ENCODE results near the gene NEU2.

The NEU2 gene

GRCh38 chr2:233023761-233024410, 8.6 kb upstream of the NEU2 start:
- no peak for DNase-seq (ENCODE audit: low read depth)
- H3K4me3 ChIP-seq (ENCODE audit: low read length) = no peak overlapping the region
- TF ChIP-seq CTCF (conservative IDR thresholded peaks at IDR 0.05; ENCODE audit: low read depth, low read length) = no peak

- no peak for TF ChIP-seq CTCF (conservative IDR thresholded peaks at IDR 0.05; ENCODE audit: low read depth, low read length)
- no peak overlapping the region for H3K4me3 ChIP-seq (ENCODE audit: low read length)
- no peak for DNase-seq (ENCODE audit: low read depth)
Observed at GRCh38 chr2:233025706-233026105, 6.8 kb upstream of the NEU2 start.

- DNase-seq (ENCODE audit: low read depth) = no peak
- no peak for TF ChIP-seq CTCF (conservative IDR thresholded peaks at IDR 0.05; ENCODE audit: low read depth, low read length)
- H3K4me3 ChIP-seq (ENCODE audit: low read length) = no peak overlapping the region
Observed at GRCh38 chr2:233026198-233026813, 6.2 kb upstream of the NEU2 start.

GRCh38 chr2:233029321-233029720, 3.2 kb upstream of the NEU2 start:
- no peak for TF ChIP-seq CTCF (conservative IDR thresholded peaks at IDR 0.05; ENCODE audit: low read depth, low read length)
- no peak for DNase-seq (ENCODE audit: low read depth)
- H3K4me3 ChIP-seq (ENCODE audit: low read length) = no peak overlapping the region

GRCh38 chr2:233031556-233032500, 644 bp upstream of the NEU2 start:
- TF ChIP-seq CTCF (conservative IDR thresholded peaks at IDR 0.05; ENCODE audit: low read depth, low read length) = no peak
- no peak overlapping the region for H3K4me3 ChIP-seq (ENCODE audit: low read length)
- no peak for DNase-seq (ENCODE audit: low read depth)

GRCh38 chr2:233033672-233034071, 1.2 kb downstream of the NEU2 start:
- no peak overlapping the region for H3K4me3 ChIP-seq (ENCODE audit: low read length)
- no peak for DNase-seq (ENCODE audit: low read depth)
- TF ChIP-seq CTCF (conservative IDR thresholded peaks at IDR 0.05; ENCODE audit: low read depth, low read length) = no peak
